Osteocyte (in vitro differentiated cells): Measurements from ENCODE around the gene PTPRN2. TPM values are rescaled to one million over a fixed set of nuclear protein-coding genes. Genes with fewer than 3 reads are reported as not detected.

ENCODE experiments used
- DNase-seq: peaks from one replicate; pipeline ENCODE4 v3.0.0; 2021; ENCODE audit warnings: mixed read lengths; ENCODE audit not compliant: unreplicated experiment; ENCODE audit errors: extremely low spot score
- H3K27ac Mint-ChIP-seq: one replicate; pipeline ENCODE4 v1.8.0; 2021; ENCODE audit warnings: mild to moderate bottlenecking, mixed read lengths; ENCODE audit not compliant: unreplicated experiment
- H3K27me3 Mint-ChIP-seq: one replicate; pipeline ENCODE4 v1.8.0; 2021; ENCODE audit warnings: mixed read lengths; ENCODE audit not compliant: unreplicated experiment
- H3K36me3 Mint-ChIP-seq: one replicate; pipeline ENCODE4 v1.8.0; 2021; ENCODE audit warnings: mixed read lengths; ENCODE audit not compliant: unreplicated experiment
- H3K4me1 Mint-ChIP-seq: one replicate; pipeline ENCODE4 v1.8.0; 2021; ENCODE audit warnings: mixed read lengths; ENCODE audit not compliant: unreplicated experiment
- H3K4me3 Mint-ChIP-seq: one replicate; pipeline ENCODE4 v1.8.0; 2021; ENCODE audit warnings: mild to moderate bottlenecking, moderate library complexity, mixed read lengths; ENCODE audit not compliant: unreplicated experiment
- H3K9me3 Mint-ChIP-seq: one replicate; pipeline ENCODE4 v1.8.0; 2021; ENCODE audit warnings: mixed read lengths; ENCODE audit not compliant: unreplicated experiment
- CTCF ChIP-seq: fragments of 200-600 bp; sonication (generic); IDR thresholded peaks from 2 replicates; pipeline ENCODE4 v1.5.0; 2021; ENCODE audit warnings: antibody characterized with exemption, mild to moderate bottlenecking, moderate library complexity
- total RNA-seq: library from RNA; stranded (reverse); gene quantifications from 2 replicates; pipeline ENCODE4 v1.2.1, GENCODE V29; 2021

The PTPRN2 gene
- total RNA-seq, 1 donor from 2014 or later, result 0.59 TPM

GRCh38 chr7:158539711-158540146, 47.9 kb downstream of the PTPRN2 start:
- Mint-ChIP-seq H3K27ac (no peak overlapping the region), H3K4me3 (no peak overlapping the region), H3K4me1 (no peaks in the 10 kb centered on the region), H3K36me3 (no peaks in the 10 kb centered on the region), H3K9me3 (peaks cover 21% of the 10 kb centered on the region), H3K27me3 (no peaks in the 10 kb centered on the region)
- DNase-seq, result no peak
- TF ChIP-seq CTCF, result no peak

- DNase-seq, result no peak
- H3K4me3 Mint-ChIP-seq, result no peak overlapping the region
- no peak for TF ChIP-seq CTCF
- H3K27me3 Mint-ChIP-seq, result no peaks in the 10 kb centered on the region
- H3K4me1 Mint-ChIP-seq, result no peaks in the 10 kb centered on the region
- no peaks in the 10 kb centered on the region for H3K36me3 Mint-ChIP-seq
- peaks cover 21% of the 10 kb centered on the region for H3K9me3 Mint-ChIP-seq
- no peak overlapping the region for H3K27ac Mint-ChIP-seq
These were observed 49.3 kb downstream of the PTPRN2 start for GRCh38 chr7:158538156-158538946.

- Mint-ChIP-seq H3K36me3 (no peaks in the 10 kb centered on the region), H3K27me3 (no peaks in the 10 kb centered on the region), H3K9me3 (peaks cover 24% of the 10 kb centered on the region), H3K27ac (no peak overlapping the region), H3K4me1 (no peaks in the 10 kb centered on the region), H3K4me3 (no peak overlapping the region)
- TF ChIP-seq CTCF, result no peak
- DNase-seq, result no peak
These were observed 50.1 kb downstream of the PTPRN2 start for GRCh38 chr7:158537516-158537882.

GRCh38 chr7:158536871-158537515, 50.6 kb downstream of the PTPRN2 start:
- H3K27me3 Mint-ChIP-seq, result no peaks in the 10 kb centered on the region
- H3K4me3 Mint-ChIP-seq, result no peak overlapping the region
- DNase-seq, result no peak
- no peak overlapping the region for H3K27ac Mint-ChIP-seq
- H3K9me3 Mint-ChIP-seq, result peaks cover 24% of the 10 kb centered on the region
- H3K4me1 Mint-ChIP-seq, result no peaks in the 10 kb centered on the region
- H3K36me3 Mint-ChIP-seq, result no peaks in the 10 kb centered on the region
- no peak for TF ChIP-seq CTCF

- no peaks in the 10 kb centered on the region for H3K4me1 Mint-ChIP-seq
- H3K4me3 Mint-ChIP-seq, result no peak overlapping the region
- DNase-seq, result no peak
- no peak for TF ChIP-seq CTCF
- H3K36me3 Mint-ChIP-seq, result no peaks in the 10 kb centered on the region
- H3K27me3 Mint-ChIP-seq, result no peaks in the 10 kb centered on the region
- no peak overlapping the region for H3K27ac Mint-ChIP-seq
- H3K9me3 Mint-ChIP-seq, result peaks cover 27% of the 10 kb centered on the region
These were observed 52.5 kb downstream of the PTPRN2 start for GRCh38 chr7:158535079-158535478.
